ENCODE results near the gene FRS2.

DNA sequence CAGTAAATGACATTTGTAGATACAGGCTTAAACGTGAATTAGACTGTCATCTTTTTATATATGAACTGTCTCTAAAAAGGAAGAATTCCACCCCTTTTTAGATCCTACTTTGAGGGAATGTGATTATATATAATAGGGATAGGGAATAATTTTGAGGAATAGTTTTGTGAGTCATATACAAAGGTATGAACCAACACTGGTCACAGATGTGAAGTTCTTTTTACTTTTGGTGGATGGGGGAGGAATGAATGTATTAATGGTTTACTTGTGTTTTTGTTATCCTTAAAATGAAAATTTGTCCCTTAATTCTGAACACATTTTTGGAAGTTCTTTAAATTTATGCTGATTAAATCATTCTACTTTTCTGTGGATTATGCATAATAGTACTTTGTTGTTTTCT is 30.4 kb downstream of the FRS2 start:
- no peak for TF ChIP-seq POLR2AphosphoS5 (IDR thresholded peaks at IDR 0.05; ENCODE audit: low read depth)
- TF ChIP-seq, protein P1, sequence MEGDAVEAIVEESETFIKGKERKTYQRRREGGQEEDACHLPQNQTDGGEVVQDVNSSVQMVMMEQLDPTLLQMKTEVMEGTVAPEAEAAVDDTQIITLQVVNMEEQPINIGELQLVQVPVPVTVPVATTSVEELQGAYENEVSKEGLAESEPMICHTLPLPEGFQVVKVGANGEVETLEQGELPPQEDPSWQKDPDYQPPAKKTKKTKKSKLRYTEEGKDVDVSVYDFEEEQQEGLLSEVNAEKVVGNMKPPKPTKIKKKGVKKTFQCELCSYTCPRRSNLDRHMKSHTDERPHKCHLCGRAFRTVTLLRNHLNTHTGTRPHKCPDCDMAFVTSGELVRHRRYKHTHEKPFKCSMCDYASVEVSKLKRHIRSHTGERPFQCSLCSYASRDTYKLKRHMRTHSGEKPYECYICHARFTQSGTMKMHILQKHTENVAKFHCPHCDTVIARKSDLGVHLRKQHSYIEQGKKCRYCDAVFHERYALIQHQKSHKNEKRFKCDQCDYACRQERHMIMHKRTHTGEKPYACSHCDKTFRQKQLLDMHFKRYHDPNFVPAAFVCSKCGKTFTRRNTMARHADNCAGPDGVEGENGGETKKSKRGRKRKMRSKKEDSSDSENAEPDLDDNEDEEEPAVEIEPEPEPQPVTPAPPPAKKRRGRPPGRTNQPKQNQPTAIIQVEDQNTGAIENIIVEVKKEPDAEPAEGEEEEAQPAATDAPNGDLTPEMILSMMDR (IDR thresholded peaks at IDR 0.05; ENCODE audit: insufficient read depth, low read length): no peak
- TF ChIP-seq, protein P2, sequence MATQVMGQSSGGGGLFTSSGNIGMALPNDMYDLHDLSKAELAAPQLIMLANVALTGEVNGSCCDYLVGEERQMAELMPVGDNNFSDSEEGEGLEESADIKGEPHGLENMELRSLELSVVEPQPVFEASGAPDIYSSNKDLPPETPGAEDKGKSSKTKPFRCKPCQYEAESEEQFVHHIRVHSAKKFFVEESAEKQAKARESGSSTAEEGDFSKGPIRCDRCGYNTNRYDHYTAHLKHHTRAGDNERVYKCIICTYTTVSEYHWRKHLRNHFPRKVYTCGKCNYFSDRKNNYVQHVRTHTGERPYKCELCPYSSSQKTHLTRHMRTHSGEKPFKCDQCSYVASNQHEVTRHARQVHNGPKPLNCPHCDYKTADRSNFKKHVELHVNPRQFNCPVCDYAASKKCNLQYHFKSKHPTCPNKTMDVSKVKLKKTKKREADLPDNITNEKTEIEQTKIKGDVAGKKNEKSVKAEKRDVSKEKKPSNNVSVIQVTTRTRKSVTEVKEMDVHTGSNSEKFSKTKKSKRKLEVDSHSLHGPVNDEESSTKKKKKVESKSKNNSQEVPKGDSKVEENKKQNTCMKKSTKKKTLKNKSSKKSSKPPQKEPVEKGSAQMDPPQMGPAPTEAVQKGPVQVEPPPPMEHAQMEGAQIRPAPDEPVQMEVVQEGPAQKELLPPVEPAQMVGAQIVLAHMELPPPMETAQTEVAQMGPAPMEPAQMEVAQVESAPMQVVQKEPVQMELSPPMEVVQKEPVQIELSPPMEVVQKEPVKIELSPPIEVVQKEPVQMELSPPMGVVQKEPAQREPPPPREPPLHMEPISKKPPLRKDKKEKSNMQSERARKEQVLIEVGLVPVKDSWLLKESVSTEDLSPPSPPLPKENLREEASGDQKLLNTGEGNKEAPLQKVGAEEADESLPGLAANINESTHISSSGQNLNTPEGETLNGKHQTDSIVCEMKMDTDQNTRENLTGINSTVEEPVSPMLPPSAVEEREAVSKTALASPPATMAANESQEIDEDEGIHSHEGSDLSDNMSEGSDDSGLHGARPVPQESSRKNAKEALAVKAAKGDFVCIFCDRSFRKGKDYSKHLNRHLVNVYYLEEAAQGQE (IDR thresholded peaks at IDR 0.05; ENCODE audit: insufficient replicate concordance, low read depth): no peak
- no peak for TF ChIP-seq GABPA (IDR thresholded peaks at IDR 0.05; ENCODE audit: low read depth)
- no peak for TF ChIP-seq SPI1 (IDR thresholded peaks at IDR 0.05; ENCODE audit: borderline replicate concordance, low read depth)
